Measurements from ENCODE around the gene VAV2.

DNA sequence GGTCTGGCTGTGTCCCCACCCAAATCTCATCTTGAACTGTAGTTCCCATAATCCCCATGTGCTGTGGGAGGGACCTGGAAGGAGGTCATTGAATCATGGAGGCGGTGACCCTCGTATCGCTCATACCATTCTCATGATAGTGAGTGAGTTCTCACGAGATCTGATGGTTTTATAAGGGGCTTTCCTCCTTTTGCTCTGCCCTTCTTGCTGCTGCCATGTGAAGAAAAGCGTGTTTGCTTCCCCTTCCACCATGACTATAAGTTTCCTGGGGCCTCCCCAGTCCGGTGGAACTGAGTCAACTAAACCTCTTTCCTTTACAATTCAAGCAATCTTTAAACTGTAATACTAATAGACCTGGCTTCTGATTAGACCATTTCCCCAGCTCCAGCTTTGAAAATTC, 161.8 kb downstream of the VAV2 start:
- TF ChIP-seq, protein P1, sequence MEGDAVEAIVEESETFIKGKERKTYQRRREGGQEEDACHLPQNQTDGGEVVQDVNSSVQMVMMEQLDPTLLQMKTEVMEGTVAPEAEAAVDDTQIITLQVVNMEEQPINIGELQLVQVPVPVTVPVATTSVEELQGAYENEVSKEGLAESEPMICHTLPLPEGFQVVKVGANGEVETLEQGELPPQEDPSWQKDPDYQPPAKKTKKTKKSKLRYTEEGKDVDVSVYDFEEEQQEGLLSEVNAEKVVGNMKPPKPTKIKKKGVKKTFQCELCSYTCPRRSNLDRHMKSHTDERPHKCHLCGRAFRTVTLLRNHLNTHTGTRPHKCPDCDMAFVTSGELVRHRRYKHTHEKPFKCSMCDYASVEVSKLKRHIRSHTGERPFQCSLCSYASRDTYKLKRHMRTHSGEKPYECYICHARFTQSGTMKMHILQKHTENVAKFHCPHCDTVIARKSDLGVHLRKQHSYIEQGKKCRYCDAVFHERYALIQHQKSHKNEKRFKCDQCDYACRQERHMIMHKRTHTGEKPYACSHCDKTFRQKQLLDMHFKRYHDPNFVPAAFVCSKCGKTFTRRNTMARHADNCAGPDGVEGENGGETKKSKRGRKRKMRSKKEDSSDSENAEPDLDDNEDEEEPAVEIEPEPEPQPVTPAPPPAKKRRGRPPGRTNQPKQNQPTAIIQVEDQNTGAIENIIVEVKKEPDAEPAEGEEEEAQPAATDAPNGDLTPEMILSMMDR (IDR thresholded peaks at IDR 0.05; ENCODE audit: insufficient read depth, low read length, poor library complexity, severe bottlenecking), result no peak
- no peak for TF ChIP-seq EZH2phosphoT487 (conservative IDR thresholded peaks at IDR 0.05; ENCODE audit: low read length)
